Muscle of back (tissue), 11 donors: ENCODE results near the gene RSRC1. TPM values are rescaled to one million over a fixed set of nuclear protein-coding genes. Genes with fewer than 3 reads are reported as not detected.

Experiments
- DNase-seq, 3 donors: peaks; one replicate each; pipeline versions ENCODE4 v3.0.0 to v3.0.0-alpha.2; 2013
- polyA plus RNA-seq, 10 donors: library from polyadenylated mRNA; unstranded; fragments of 120-200 nt; gene quantifications; one replicate each; pipeline ENCODE4 v1.2.1, GENCODE V29; 2013; ENCODE audit not compliant: insufficient read length in 10 of 10

Gene RSRC1
- polyA plus RNA-seq, 10 donors = 16.2 to 25.8 (median 21.6) TPM

GRCh38 chr3:158384019-158384418 lies 274.1 kb downstream of the RSRC1 start:
- no peak for DNase-seq

DNA sequence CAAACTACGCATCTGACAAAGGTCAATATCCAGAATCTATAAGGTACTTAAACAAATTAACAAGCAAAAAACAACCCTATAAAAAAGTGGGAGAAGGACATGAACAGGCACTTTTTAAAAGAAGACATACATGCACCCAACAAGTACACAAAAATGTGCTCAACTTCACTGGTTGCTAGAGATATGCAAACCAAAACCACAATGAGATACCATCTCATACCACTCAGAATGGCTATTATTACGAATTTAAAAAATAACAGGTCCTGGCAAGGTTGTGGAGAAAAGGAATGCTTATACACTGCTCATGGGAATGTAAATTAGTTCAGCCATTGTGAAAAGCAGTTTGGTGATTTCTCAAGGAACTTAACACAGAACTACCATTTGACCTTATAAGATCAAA lies 285.5 kb downstream of the RSRC1 start:
- no peak for DNase-seq

DNA sequence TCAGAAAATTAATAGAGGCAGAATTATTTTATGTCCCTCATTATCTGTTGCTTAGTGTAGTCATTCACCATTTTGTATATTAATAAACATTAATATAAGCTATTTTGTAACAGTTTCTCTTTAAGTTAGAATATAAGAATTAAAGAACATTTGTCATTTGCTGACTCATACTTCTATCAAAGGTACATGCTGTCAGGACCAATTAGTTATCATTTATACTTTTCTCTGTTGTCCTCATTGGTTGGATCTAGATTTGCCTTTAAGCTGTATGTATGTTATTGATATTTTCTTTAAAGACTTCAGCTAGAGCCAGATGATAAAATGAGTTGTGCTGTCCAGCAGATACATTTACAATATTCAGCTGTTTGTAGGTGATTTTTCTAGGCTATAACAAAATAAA lies 292.7 kb downstream of the RSRC1 start:
- no peak for DNase-seq

GRCh38 chr3:158403013-158403412 lies 293.1 kb downstream of the RSRC1 start:
- DNase-seq = no peak

- DNase-seq = no peak
Observed at GRCh38 chr3:158404131-158404718, 294.3 kb downstream of the RSRC1 start.

- no peak for DNase-seq
Observed at GRCh38 chr3:158405507-158405906, 295.6 kb downstream of the RSRC1 start.

- DNase-seq = no peak
Observed at GRCh38 chr3:158407844-158408517, 298.1 kb downstream of the RSRC1 start.

- DNase-seq = peak in 2 of 3 donors; percentile 19 to 43
Observed at GRCh38 chr3:158408518-158408897, 298.6 kb downstream of the RSRC1 start.

DNA sequence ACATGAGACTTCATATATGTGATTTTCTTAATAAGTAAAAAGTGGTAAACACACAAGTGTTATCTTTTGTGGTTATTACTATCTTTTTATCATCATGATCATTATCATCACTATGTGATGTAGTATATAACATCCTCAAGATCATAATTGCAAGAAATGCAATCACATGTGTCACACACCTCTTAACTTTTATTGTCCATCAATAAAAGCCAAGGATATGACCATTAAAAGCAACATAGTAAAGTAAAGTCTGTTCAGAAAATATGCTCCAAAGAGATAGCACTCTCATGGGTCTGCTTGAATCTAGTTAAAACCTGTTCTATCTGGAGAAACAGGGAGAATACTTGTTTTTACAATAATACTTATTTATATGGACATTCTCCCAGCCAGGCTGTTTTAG lies 308.1 kb downstream of the RSRC1 start:
- no peak for DNase-seq

GRCh38 chr3:158419820-158420653 lies 310.1 kb downstream of the RSRC1 start:
- DNase-seq = no peak

GRCh38 chr3:158420654-158421396 lies 310.9 kb downstream of the RSRC1 start:
- no peak for DNase-seq

DNA sequence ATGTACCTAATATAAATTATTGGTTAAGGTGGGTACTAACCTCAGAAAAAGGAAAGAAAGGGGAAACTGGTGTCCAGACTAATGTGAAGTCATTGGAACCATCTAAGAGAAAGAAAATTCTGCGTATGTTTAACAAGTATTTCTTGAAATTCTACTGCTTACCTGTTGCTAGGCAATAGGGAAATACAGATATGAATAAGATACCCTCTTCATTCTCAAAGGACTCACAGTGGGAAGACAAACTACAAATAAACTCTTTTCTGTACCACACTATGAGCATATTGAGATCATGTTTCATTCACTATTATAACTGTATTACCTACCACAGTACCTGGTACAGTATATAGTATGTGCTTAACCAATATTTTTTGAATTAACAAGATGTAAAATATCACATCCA lies 320.6 kb downstream of the RSRC1 start:
- no peak for DNase-seq

DNA sequence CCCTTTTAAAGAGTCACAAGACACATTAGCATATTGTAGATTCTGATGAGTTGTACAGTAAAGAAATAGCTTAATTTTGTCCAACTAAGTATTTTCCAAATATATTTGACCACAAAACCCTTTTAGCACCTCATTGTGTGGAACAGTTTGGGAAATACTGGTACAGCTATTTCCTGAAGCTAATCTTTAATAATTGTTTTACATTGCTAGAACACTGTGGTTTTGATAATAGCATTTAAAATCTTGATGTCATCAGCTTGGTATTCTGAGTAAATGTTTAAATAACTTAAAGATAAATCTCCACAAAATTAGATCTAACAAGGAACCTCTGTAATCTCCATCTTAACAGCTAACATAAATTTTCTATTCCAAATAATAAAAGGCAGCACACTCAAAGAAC lies 321.1 kb downstream of the RSRC1 start:
- DNase-seq = no peak

- DNase-seq = no peak
Observed at GRCh38 chr3:158431829-158432228, 321.9 kb downstream of the RSRC1 start.

GRCh38 chr3:158434412-158435038 lies 324.6 kb downstream of the RSRC1 start:
- peak; percentile 72 to 83 (median 78) for DNase-seq

GRCh38 chr3:158443632-158444031 lies 333.7 kb downstream of the RSRC1 start:
- no peak for DNase-seq

- DNase-seq = no peak
Observed at GRCh38 chr3:158447408-158447807, 337.5 kb downstream of the RSRC1 start.

DNA sequence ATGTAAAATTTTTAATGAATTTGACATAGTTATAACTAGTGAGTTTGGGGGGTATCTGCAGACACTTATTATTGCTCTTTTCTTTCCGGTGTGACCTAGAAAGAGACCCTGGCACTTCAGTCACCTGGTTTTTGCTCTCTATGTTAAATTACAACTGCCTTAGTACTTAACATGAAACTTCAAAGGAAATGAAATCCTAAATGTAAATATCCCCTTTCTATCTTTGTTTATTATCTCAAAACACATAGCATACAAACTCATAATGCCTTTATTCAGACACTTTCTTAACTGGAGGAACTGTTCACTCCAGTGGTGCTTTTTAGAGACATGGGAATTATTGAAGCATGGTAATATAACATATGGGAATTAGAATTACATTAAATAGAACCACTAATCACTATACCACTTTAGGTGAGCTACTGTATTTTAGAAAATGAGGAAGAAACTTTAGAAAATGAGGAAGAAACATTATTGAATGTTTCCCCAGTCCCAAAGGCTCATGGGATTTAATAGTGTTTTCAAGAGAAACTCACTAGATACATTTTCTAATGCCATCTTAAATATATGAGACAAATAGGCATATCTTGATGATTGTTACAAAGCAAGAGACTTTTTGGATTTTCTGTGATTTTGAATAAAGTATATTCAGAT lies 341.6 kb downstream of the RSRC1 start:
- no peak for DNase-seq

GRCh38 chr3:158452334-158452733 lies 342.4 kb downstream of the RSRC1 start:
- DNase-seq = no peak

DNA sequence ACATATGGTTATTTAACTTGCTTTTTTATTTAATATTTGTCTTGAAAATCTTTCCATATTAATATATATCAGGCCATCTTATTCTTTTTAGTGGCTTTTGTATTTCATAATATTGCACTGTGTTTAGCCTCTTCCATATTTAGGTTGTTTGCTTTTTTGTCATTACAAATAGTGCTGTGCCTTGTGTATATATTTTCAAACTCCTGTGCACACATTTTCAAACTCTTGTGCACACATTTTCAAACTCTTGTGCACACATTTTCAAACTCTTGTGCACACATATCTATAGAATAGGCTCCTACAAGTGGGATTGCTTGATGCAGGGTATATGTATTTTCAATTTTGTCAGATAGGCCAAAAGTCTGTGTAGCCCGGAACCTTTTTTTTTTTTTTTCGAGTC lies 343.1 kb downstream of the RSRC1 start:
- DNase-seq = no peak

- no peak for DNase-seq
Observed at GRCh38 chr3:158453865-158454264, 344.0 kb downstream of the RSRC1 start.
